ENCODE results near the gene NOS1.
"Not testable (repeated sequence)": the region's sequence is repeated elsewhere in the genome, so short reads cannot be mapped to it uniquely, and the experiment has no call there.

Gene NOS1

GRCh38 chr12:117255386-117255785 lies 106.0 kb downstream of the NOS1 start:
- no peak for DNase-seq

- no peak for DNase-seq
Observed at GRCh38 chr12:117243488-117243887, 117.9 kb downstream of the NOS1 start.

GRCh38 chr12:117241697-117242096 lies 119.7 kb downstream of the NOS1 start:
- no peak for DNase-seq

GRCh38 chr12:117240081-117240755 lies 121.2 kb downstream of the NOS1 start:
- peak; percentile 7 for DNase-seq

- DNase-seq, result peak; percentile 24
Observed at GRCh38 chr12:117236456-117237001, 124.9 kb downstream of the NOS1 start.

- no peak for DNase-seq
Observed at GRCh38 chr12:117235261-117235660, 126.2 kb downstream of the NOS1 start.

GRCh38 chr12:117234441-117234840 lies 127.0 kb downstream of the NOS1 start:
- DNase-seq, result no peak

- no peak for DNase-seq
Observed at GRCh38 chr12:117231750-117232149, 129.7 kb downstream of the NOS1 start.

GRCh38 chr12:117228239-117228638 lies 133.2 kb downstream of the NOS1 start:
- no peak for DNase-seq

GRCh38 chr12:117227000-117227653 lies 134.3 kb downstream of the NOS1 start:
- DNase-seq, result no peak

- no peak for DNase-seq
Observed at GRCh38 chr12:117226505-117226904, 134.9 kb downstream of the NOS1 start.

- DNase-seq, result no peak
Observed at GRCh38 chr12:117225179-117225578, 136.2 kb downstream of the NOS1 start.

GRCh38 chr12:117220947-117221346 lies 140.5 kb downstream of the NOS1 start:
- not testable (repeated sequence) for DNase-seq

- no peak for DNase-seq
Observed at GRCh38 chr12:117218149-117218548, 143.3 kb downstream of the NOS1 start.

- DNase-seq, result no peak
Observed at GRCh38 chr12:117216686-117217085, 144.7 kb downstream of the NOS1 start.

- DNase-seq, result no peak
Observed at GRCh38 chr12:117214797-117215196, 146.6 kb downstream of the NOS1 start.

- no peak for DNase-seq
Observed at GRCh38 chr12:117213295-117213808, 148.1 kb downstream of the NOS1 start.

- peak; percentile 42 for DNase-seq
Observed at GRCh38 chr12:117212563-117213190, 148.7 kb downstream of the NOS1 start.

- DNase-seq, result no peak
Observed at GRCh38 chr12:117210266-117210918, 151.0 kb downstream of the NOS1 start.

GRCh38 chr12:117209626-117210025 lies 151.8 kb downstream of the NOS1 start:
- DNase-seq, result no peak

GRCh38 chr12:117208811-117209455 lies 152.5 kb downstream of the NOS1 start:
- DNase-seq, result no peak

GRCh38 chr12:117208206-117208605 lies 153.2 kb downstream of the NOS1 start:
- no peak for DNase-seq

GRCh38 chr12:117207675-117208074 lies 153.8 kb downstream of the NOS1 start:
- DNase-seq, result no peak

All from NCI-H524 treated with DMSO at 0.1 percent for 48 hours (cell line).